Parathyroid adenoma (tissue), 2 donors: ENCODE data around the gene SLC29A1.

ENCODE experiments used
- H2AFZ ChIP-seq: fragments of 300-600 bp; sonication (generic); one replicate; pipeline ENCODE4 v1.7.0; 2017; ENCODE audit warnings: antibody characterized with exemption, mild to moderate bottlenecking
- H3K27ac ChIP-seq: fragments of 300-600 bp; sonication (generic); one replicate; pipeline ENCODE4 v1.7.0; 2017
- H3K27me3 ChIP-seq: fragments of 300-600 bp; sonication (generic); one replicate; pipeline ENCODE4 v1.7.0; 2017; ENCODE audit warnings: low read length; ENCODE audit not compliant: control insufficient read depth, insufficient read depth
- H3K36me3 ChIP-seq: fragments of 300-600 bp; sonication (generic); one replicate; pipeline ENCODE4 v1.7.0; 2017; ENCODE audit warnings: low read length; ENCODE audit not compliant: control insufficient read depth, insufficient read depth
- H3K4me1 ChIP-seq: fragments of 300-600 bp; sonication (generic); one replicate; pipeline ENCODE4 v1.7.0; 2017; ENCODE audit warnings: control low read depth
- H3K4me2 ChIP-seq: fragments of 300-600 bp; sonication (generic); one replicate; pipeline ENCODE4 v1.7.0; 2017; ENCODE audit warnings: low read length
- H3K4me3 ChIP-seq: fragments of 300-600 bp; sonication (generic); one replicate; pipeline ENCODE4 v1.7.0; 2017; ENCODE audit warnings: low read depth, low read length
- H3K79me2 ChIP-seq: fragments of 300-600 bp; sonication (generic); one replicate; pipeline ENCODE4 v1.7.0; 2017; ENCODE audit warnings: control low read depth
- H3K9ac ChIP-seq: fragments of 300-600 bp; sonication (generic); one replicate; pipeline ENCODE4 v1.7.0; 2017; ENCODE audit warnings: mild to moderate bottlenecking
- H3K9me3 ChIP-seq: fragments of 300-600 bp; sonication (generic); one replicate; pipeline ENCODE4 v1.7.0; 2017; ENCODE audit warnings: low read length; ENCODE audit not compliant: control insufficient read depth
- TF ChIP-seq, protein P1 (sequence below): fragments of 300-600 bp; sonication (generic); IDR thresholded peaks from one replicate; pipeline ENCODE4 v1.7.0; 2017; ENCODE audit warnings: antibody characterized with exemption, mild to moderate bottlenecking
- donor health status: primary hyperparathyroidism.

The SLC29A1 gene

DNA sequence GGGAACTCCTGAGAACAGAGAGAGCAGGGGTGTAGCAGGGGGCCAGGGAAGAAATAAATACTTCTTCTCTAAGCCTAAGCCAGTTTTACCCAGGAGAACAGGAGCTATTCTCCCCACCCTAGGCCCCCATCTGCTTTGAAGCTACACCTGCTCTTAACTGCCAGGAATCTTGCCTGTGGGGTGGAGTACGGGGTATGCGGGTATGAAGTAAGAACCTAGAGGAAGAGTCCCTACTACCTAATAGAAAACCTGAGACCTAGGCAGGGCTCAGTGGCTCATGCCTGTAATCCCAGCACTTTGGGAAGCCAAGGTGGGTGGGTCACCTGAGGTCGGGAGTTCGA lies 1.5 kb downstream of the SLC29A1 start:
- Histone ChIP-seq H3K4me1 (peaks cover 12% of the 10 kb centered on the region), H3K9me3 (no peaks in the 10 kb centered on the region), H2AFZ (no peak overlapping the region), H3K4me2 (no peak overlapping the region), H3K27ac (no peak overlapping the region), H3K27me3 (no peaks in the 10 kb centered on the region), H3K79me2 (no peaks in the 10 kb centered on the region), H3K4me3 (no peak overlapping the region), H3K36me3 (no peaks in the 10 kb centered on the region), H3K9ac (no peak overlapping the region)
- TF ChIP-seq, protein P1, sequence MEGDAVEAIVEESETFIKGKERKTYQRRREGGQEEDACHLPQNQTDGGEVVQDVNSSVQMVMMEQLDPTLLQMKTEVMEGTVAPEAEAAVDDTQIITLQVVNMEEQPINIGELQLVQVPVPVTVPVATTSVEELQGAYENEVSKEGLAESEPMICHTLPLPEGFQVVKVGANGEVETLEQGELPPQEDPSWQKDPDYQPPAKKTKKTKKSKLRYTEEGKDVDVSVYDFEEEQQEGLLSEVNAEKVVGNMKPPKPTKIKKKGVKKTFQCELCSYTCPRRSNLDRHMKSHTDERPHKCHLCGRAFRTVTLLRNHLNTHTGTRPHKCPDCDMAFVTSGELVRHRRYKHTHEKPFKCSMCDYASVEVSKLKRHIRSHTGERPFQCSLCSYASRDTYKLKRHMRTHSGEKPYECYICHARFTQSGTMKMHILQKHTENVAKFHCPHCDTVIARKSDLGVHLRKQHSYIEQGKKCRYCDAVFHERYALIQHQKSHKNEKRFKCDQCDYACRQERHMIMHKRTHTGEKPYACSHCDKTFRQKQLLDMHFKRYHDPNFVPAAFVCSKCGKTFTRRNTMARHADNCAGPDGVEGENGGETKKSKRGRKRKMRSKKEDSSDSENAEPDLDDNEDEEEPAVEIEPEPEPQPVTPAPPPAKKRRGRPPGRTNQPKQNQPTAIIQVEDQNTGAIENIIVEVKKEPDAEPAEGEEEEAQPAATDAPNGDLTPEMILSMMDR = no peak

DNA sequence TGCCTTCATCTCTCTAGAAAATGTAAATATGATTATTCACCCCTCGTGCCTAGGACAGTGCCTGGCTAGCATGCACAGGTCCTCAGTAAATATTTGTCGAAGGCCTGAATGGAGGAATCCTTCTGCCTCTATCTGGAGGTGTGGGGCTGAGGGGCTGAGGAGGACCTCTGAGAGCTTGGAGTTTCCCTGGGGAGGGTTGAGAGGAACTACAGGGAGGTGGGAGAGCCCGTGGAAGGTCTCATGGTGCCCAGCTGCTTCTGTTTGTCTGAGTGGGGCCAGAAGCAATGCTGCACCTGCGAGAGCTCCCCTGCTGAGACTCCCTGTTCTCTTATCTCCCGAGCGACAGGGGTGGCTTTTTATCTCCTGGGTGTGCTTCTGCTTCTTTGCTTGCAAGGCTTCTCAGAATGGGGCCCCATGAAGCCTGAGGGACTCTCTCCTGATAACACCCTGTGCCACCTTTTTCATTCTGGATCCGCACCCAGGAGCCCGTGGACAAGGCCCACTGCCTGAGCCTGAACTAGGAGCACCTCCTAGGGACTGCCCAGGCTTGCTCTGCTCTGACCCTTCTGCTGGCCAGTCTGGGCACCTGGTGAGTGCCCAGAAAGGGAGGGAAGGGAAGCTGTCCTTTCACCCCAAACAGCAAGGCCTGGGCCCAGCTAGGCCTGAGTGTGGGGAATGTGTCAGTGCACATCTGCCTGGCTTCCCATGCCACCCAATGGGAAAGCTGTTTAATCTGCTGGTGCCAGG lies 2.4 kb downstream of the SLC29A1 start:
- H3K9ac ChIP-seq = no peak overlapping the region
- peaks cover 12% of the 10 kb centered on the region for H3K4me1 ChIP-seq
- H3K4me2 ChIP-seq = no peak overlapping the region

DNA sequence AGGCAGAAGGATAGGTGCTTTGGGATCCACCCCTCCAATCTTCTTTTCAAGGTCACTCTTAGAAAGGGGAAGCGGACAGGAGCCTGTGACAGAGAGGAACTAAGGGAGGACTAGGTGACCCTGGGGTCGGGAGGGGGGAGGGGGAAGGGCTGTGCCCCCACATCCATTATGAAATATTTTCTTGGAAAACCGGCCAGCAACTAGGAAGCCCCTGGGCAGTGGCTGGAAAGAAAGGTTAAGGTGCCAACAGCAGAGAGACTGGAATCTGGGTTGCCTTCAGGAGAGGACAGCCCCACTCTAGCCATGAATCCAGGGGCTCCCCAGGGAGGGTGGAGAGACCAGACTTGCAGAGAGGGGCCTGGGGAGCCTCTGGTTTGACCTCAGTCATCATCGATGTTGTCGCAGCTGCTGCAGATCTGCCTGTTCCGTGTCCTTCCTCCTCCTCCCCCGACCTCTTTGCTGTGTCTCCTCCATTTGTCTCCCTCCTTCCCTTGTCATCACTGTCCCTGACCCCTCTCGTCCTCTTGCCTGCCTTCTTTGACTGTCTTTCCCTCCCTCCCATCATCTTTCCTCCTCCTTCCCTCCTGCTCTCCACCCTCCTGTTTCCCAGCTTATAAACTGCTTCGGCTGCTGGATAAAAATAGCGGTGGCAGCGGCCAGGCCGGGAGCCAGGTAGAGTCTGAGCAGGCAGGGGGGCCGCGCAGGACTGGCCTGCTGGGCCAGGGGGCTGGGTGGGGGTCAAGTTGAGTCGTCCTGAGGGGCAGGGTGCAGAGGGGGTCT lies 3.2 kb downstream of the SLC29A1 start:
- TF ChIP-seq, protein P1 = no peak
- Histone ChIP-seq H3K9me3 (no peaks in the 10 kb centered on the region), H3K27me3 (no peaks in the 10 kb centered on the region), H2AFZ (peak overlapping the region; percentile 50), H3K4me3 (no peak overlapping the region), H3K4me1 (peaks cover 7% of the 10 kb centered on the region), H3K27ac (peak overlapping the region; percentile 20), H3K36me3 (no peaks in the 10 kb centered on the region), H3K9ac (no peak overlapping the region), H3K79me2 (no peaks in the 10 kb centered on the region), H3K4me2 (no peak overlapping the region)

More for the DNA sequence above, 2.4 kb downstream of the SLC29A1 start:
- Histone ChIP-seq H2AFZ (no peak overlapping the region), H3K79me2 (no peaks in the 10 kb centered on the region), H3K9me3 (no peaks in the 10 kb centered on the region), H3K4me3 (no peak overlapping the region), H3K36me3 (no peaks in the 10 kb centered on the region), H3K27ac (no peak overlapping the region), H3K27me3 (no peaks in the 10 kb centered on the region)
- TF ChIP-seq, protein P1 = no peak

DNA sequence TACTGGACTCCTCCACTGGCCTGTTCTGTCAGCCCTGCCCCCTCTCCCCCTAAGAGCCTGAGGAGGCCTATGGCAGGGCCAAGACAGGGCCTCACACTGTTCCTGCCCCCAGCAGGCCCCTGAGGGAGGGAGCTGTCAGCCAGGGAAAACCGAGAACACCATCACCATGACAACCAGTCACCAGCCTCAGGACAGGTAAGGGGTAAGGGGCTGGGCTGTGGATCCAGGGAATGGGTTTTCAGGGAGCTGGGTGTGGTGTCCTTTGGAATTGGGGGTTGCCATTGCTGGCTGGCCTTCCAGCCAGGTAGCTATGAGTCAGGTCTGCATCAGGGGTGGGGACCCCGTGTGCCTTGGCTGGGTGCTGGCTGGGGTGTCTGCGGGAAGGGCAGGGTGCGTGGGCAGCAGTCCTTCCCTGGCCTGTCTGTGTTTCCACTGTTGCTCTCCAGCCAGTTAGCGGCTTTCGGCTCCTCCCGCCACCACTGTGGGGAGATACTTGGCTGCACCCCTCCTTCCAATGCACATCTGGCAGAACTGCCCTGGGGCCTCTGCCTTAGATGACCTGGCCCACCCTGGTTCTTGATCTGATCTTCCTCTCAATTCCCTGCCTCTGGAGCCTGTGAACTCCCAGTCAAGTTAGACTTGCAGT lies 3.9 kb downstream of the SLC29A1 start:
- Histone ChIP-seq H3K79me2 (no peaks in the 10 kb centered on the region), H3K4me3 (no peak overlapping the region), H3K9ac (no peak overlapping the region), H3K4me2 (no peak overlapping the region), H3K9me3 (no peaks in the 10 kb centered on the region), H3K27ac (peak overlapping the region; percentile 20), H3K27me3 (no peaks in the 10 kb centered on the region), H3K36me3 (no peaks in the 10 kb centered on the region), H3K4me1 (peaks cover 4% of the 10 kb centered on the region), H2AFZ (peak overlapping the region; percentile 14)
- TF ChIP-seq, protein P1 = no peak
